PC-9 (cell line): ENCODE data around the gene HTT.

ENCODE experiments used
- CTCF ChIP-seq: fragments of 200-600 bp; sonication (generic); conservative IDR thresholded peaks from 2 replicates; pipeline ENCODE4 v1.6.1; 2017; ENCODE audit warnings: mixed run types, antibody characterized with exemption, mild to moderate bottlenecking, moderate library complexity
- EZH2 ChIP-seq: fragments of 200-600 bp; sonication (generic); IDR thresholded peaks from 2 replicates; pipeline ENCODE4 v1.8.0; 2017; ENCODE audit warnings: antibody characterized with exemption, low read depth

- no peak for TF ChIP-seq CTCF
- TF ChIP-seq EZH2 = no peak
Observed at GRCh38 chr4:3269991-3270611, 195.6 kb downstream of the HTT start.
